HepG2 (cell line): ENCODE data around the gene EDEM1. TPM values are rescaled to one million over a fixed set of nuclear protein-coding genes. Genes with fewer than 3 reads are reported as not detected.

Experiments
- EEA1 ChIP-seq: sonication (generic); formaldehyde crosslinking; IDR thresholded peaks from 2 replicates; pipeline ENCODE4 v1.5.1; 2020; ENCODE audit warnings: mild to moderate bottlenecking, missing genetic modification reagents, borderline replicate concordance
- EZH2 ChIP-seq: conservative IDR thresholded peaks from 2 replicates; pipeline ENCODE4 v1.6.1; 2012; ENCODE audit warnings: mild to moderate bottlenecking, low read depth, low read length, moderate library complexity
- FOSL1 ChIP-seq: sonication (generic); formaldehyde crosslinking; IDR thresholded peaks from 2 replicates; pipeline ENCODE4 v1.9.0; 2021; ENCODE audit warnings: missing genetic modification reagents, borderline replicate concordance
- JDP2 ChIP-seq: sonication (generic); formaldehyde crosslinking; IDR thresholded peaks from 2 replicates; pipeline ENCODE4 v1.8.1; 2022; ENCODE audit warnings: missing genetic modification reagents, borderline replicate concordance
- NFYC ChIP-seq: IDR thresholded peaks from 2 replicates; pipeline ENCODE4 v1.6.1; 2016; ENCODE audit warnings: missing genetic modification reagents, missing compliant biosample characterization
- NR2F6 ChIP-seq, 2 experiments: IDR thresholded peaks; 2 replicates each; pipeline ENCODE4 v1.6.1; 2016; ENCODE audit warnings: antibody characterized with exemption in 1 of 2, mild to moderate bottlenecking in 1 of 2
- PHF20 ChIP-seq: sonication (generic); formaldehyde crosslinking; IDR thresholded peaks from 2 replicates; pipeline ENCODE4 v1.5.0; 2020; ENCODE audit warnings: mild to moderate bottlenecking, missing genetic modification reagents
- SIX4 ChIP-seq: sonication (generic); formaldehyde crosslinking; IDR thresholded peaks from 2 replicates; pipeline ENCODE4 v1.4.0; 2020; ENCODE audit warnings: missing genetic modification reagents
- TBP ChIP-seq: sonication (generic); formaldehyde crosslinking; IDR thresholded peaks from 2 replicates; pipeline ENCODE4 v1.5.0; 2020; ENCODE audit warnings: missing genetic modification reagents
- ZBTB42 ChIP-seq: sonication (generic); formaldehyde crosslinking; IDR thresholded peaks from 2 replicates; pipeline ENCODE4 v1.5.0; 2020; ENCODE audit warnings: mild to moderate bottlenecking, missing genetic modification reagents
- ZIK1 ChIP-seq: sonication (generic); formaldehyde crosslinking; IDR thresholded peaks from 2 replicates; pipeline ENCODE4 v1.5.0; 2020; ENCODE audit warnings: mild to moderate bottlenecking, low read depth, missing genetic modification reagents, borderline replicate concordance
- ZNF18 ChIP-seq: sonication (generic); formaldehyde crosslinking; IDR thresholded peaks from 2 replicates; pipeline ENCODE4 v1.8.0; 2022; ENCODE audit warnings: mild to moderate bottlenecking, missing genetic modification reagents; ENCODE audit not compliant: insufficient replicate concordance
- ZNF264 ChIP-seq: sonication (generic); formaldehyde crosslinking; IDR thresholded peaks from 2 replicates; pipeline ENCODE4 v1.4.0; 2020; ENCODE audit warnings: missing genetic modification reagents
- ZNF282 ChIP-seq: fragments of 450-650 bp; IDR thresholded peaks from 2 replicates; pipeline ENCODE4 v1.6.1; 2018; ENCODE audit not compliant: partially characterized antibody
- ZNF503 ChIP-seq: sonication (generic); formaldehyde crosslinking; IDR thresholded peaks from 2 replicates; pipeline ENCODE4 v1.4.0; 2020; ENCODE audit warnings: missing genetic modification reagents
- ZNF672 ChIP-seq: sonication (generic); formaldehyde crosslinking; IDR thresholded peaks from 2 replicates; pipeline ENCODE4 v1.8.1; 2022; ENCODE audit warnings: missing genetic modification reagents
- ZNF691 ChIP-seq: sonication (generic); formaldehyde crosslinking; IDR thresholded peaks from 2 replicates; pipeline ENCODE4 v1.4.0; 2020; ENCODE audit warnings: missing genetic modification reagents, low read depth, mild to moderate bottlenecking, borderline replicate concordance
- ZNF766 ChIP-seq: sonication (generic); formaldehyde crosslinking; IDR thresholded peaks from 2 replicates; pipeline ENCODE4 v1.5.0; 2020; ENCODE audit warnings: missing genetic modification reagents, borderline replicate concordance
- ZNF878 ChIP-seq: sonication (generic); formaldehyde crosslinking; IDR thresholded peaks from 2 replicates; pipeline ENCODE4 v1.8.1; 2023; ENCODE audit warnings: mild to moderate bottlenecking, missing genetic modification reagents, moderate library complexity
- polyA plus RNA-seq, 8 experiments: library from polyadenylated mRNA; depleted of rRNA in 3 of 8; stranded (reverse) in 7 of 8; unstranded in 1 of 8; fragments of >200 nt; fragmentation: Illumina TruSeq in 4 of 8; extraction: Trizol in 4 of 8; gene quantifications; 2 replicates each; pipeline versions ENCODE4 v1.2.1 to v1.2.3, GENCODE V29; 2011 to 2016; ENCODE audit warnings: low read depth in 4 of 8, missing spikeins in 1 of 8, mixed read lengths in 1 of 8; ENCODE audit not compliant: insufficient read depth in 1 of 8
- total RNA-seq, 5 experiments: library from RNA; depleted of rRNA; stranded (reverse); fragments of >200 nt; fragmentation: Illumina TruSeq; extraction: Trizol; gene quantifications; 2 replicates each; pipeline ENCODE4 v1.2.3, GENCODE V29; 2016; ENCODE audit warnings: low read depth in 1 of 5
- TF ChIP-seq, protein P1 (sequence below): sonication (generic); formaldehyde crosslinking; IDR thresholded peaks from 2 replicates; pipeline ENCODE4 v1.4.0; 2020; ENCODE audit warnings: missing genetic modification reagents
- TF ChIP-seq, protein P2 (sequence below): sonication (generic); formaldehyde crosslinking; IDR thresholded peaks from 2 replicates; pipeline ENCODE4 v1.5.1; 2020; ENCODE audit warnings: missing genetic modification reagents, mild to moderate bottlenecking, borderline replicate concordance

The EDEM1 gene
- total and polyA plus RNA-seq, 2 of the 13 experiments (the other 11 are each of a cell fraction or from before 2014, with no cell fraction given) = 13.8 to 25.8 TPM

DNA sequence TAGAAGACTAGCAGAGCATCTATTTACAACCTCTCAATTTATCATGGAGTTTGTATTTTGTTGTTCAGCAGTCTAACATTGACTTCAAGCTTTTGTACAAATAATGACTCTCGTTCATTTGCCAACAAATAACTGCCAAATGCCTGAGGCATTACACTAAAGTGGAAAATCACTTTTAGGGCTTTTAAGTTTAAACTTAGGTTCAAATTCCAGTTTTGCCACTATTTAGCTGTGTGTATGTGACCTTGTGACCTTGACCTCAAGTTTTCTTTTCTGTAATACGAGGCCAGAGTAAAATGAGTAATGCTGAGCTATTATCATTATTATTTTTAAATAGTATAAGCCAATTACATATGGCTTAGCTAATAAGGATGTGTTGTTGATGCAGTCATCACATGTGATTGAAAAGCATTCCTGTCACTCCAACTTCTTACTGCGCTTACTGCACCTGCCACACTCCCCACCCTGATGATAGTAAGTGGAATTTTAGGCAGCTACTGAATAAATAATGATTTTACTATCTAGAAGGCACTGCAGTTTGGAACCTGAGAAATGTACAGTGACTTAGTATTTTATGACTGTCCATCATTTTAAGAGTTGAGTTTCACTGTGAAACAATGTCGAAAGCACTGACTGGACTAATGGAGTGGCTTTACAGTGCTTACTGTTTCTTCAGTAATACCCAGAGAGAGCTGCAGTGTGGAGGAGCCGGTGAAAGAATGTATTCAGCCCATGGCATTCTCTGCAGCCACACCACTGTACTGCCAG lies 49.1 kb upstream of the EDEM1 start (continued):
- TF ChIP-seq ZNF18 = no peak
- 0 out of 2 replicates have a peak, but pooled peaks have one; percentile 17 for TF ChIP-seq ZNF264 (CRISPR knock-in tag)
- TF ChIP-seq ZNF766 = no peak
- TF ChIP-seq, protein P1, sequence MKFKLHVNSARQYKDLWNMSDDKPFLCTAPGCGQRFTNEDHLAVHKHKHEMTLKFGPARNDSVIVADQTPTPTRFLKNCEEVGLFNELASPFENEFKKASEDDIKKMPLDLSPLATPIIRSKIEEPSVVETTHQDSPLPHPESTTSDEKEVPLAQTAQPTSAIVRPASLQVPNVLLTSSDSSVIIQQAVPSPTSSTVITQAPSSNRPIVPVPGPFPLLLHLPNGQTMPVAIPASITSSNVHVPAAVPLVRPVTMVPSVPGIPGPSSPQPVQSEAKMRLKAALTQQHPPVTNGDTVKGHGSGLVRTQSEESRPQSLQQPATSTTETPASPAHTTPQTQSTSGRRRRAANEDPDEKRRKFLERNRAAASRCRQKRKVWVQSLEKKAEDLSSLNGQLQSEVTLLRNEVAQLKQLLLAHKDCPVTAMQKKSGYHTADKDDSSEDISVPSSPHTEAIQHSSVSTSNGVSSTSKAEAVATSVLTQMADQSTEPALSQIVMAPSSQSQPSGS (CRISPR knock-in tag) = peak; percentile 80; the same call in 1 of the 2 replicates
- TF ChIP-seq ZNF878 (CRISPR knock-in tag) = no peak
- no peak for TF ChIP-seq ZNF672 (CRISPR knock-in tag)
- no peak for TF ChIP-seq NFYC (CRISPR knock-in tag)
- no peak for TF ChIP-seq EEA1
- TF ChIP-seq JDP2 (CRISPR knock-in tag) = no peak
- TF ChIP-seq ZNF503 = no peak
- no peak for TF ChIP-seq ZNF282
- TF ChIP-seq ZIK1 (CRISPR knock-in tag) = no peak
- TF ChIP-seq TBP (CRISPR knock-in tag) = no peak
- no peak for TF ChIP-seq ZBTB42 (CRISPR knock-in tag)
- peak; percentile 72; the same call in 1 of the 2 replicates for TF ChIP-seq SIX4
- no peak for TF ChIP-seq FOSL1 (CRISPR knock-in tag)
- peak; percentile 95 for TF ChIP-seq NR2F6 (IDR thresholded peaks at IDR 0.05)
- peak; percentile 94 for TF ChIP-seq NR2F6 (CRISPR knock-in tag; IDR thresholded peaks at IDR 0.05)
- no peak for TF ChIP-seq EZH2
- TF ChIP-seq PHF20 (CRISPR knock-in tag) = no peak
- TF ChIP-seq, protein P2, sequence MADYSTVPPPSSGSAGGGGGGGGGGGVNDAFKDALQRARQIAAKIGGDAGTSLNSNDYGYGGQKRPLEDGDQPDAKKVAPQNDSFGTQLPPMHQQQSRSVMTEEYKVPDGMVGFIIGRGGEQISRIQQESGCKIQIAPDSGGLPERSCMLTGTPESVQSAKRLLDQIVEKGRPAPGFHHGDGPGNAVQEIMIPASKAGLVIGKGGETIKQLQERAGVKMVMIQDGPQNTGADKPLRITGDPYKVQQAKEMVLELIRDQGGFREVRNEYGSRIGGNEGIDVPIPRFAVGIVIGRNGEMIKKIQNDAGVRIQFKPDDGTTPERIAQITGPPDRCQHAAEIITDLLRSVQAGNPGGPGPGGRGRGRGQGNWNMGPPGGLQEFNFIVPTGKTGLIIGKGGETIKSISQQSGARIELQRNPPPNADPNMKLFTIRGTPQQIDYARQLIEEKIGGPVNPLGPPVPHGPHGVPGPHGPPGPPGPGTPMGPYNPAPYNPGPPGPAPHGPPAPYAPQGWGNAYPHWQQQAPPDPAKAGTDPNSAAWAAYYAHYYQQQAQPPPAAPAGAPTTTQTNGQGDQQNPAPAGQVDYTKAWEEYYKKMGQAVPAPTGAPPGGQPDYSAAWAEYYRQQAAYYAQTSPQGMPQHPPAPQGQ (CRISPR knock-in tag) = no peak
- TF ChIP-seq ZNF691 = no peak
